T47D (cell line): ENCODE data around the gene NCSTN.

Experiments
- DNase-seq, 2 experiments: peaks; one replicate each; pipeline versions ENCODE4 v3.0.0 to v3.0.0-alpha.2; 2011 to 2012; ENCODE audit warnings: low read depth in 1 of 2, low spot score in 1 of 2
- JUND ChIP-seq: IDR thresholded peaks from 2 replicates; pipeline ENCODE4 v1.6.1; 2012; ENCODE audit warnings: low read depth
- in situ Hi-C: cut with HindIII; loops from 2 replicates; pipeline ENCODE4 v1.10.0; 2016; ENCODE audit warnings: low sequenced_read_pairs, low pct_unique_long_range_greater_than_20kb

The NCSTN gene

GRCh38 chr1:160406131-160406968 is 63.2 kb downstream of the NCSTN start:
- no peak for DNase-seq
- TF ChIP-seq JUND: no peak
- in situ Hi-C loops: no loop called here

GRCh38 chr1:160407839-160408801 is 64.9 kb downstream of the NCSTN start:
- TF ChIP-seq JUND: no peak
- DNase-seq: peak in 1 of 2 experiments; percentile 36
- in situ Hi-C loops: no loop called here
